ENCODE data around the gene FLRT3.

Gene FLRT3

DNA sequence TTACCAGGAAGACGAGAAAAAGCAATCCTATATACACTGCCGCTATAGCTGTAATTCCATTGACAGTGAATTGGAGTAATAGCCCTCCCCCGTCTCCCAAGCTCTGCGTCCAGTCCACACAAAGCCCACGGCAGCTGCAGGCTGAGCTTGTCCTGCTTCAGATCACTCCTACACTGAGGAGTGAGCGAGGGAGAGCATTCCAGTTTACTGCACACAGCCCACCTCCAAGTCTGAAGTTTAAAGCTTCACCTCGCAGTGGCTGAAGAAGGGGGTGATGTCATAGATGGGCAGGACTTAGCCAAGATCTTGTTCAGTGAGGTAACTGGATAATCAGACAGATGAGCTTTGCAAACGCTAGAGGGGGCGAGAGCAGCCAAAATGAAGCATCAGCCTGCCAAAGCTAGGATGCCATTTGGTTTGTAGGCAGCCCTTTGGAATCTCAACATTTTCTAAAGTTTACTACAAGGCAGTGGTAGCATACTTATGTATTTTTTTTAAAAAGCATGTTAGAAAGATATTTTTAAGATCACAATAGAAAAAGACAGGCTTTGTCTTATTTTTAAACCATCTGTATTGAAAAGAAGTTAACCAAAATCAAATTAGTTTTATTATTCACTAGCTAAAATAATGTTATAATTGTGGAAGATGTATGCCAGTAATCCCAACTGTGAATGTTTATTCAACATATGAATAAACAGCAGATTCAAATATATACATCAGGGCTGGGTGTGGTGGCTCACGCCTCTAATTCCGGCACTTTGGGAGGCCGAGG, at the start of gene FLRT3:
Gene FLRT3 (minus strand): TSS at position 213 of the 772 bp plus-strand sequence. CDS start 10,106 bp downstream, outside the sequence.
- no peak for DNase-seq

- DNase-seq, result no peak
Observed at GRCh38 chr20:14386726-14387125, 49.3 kb upstream of the FLRT3 start.

DNA sequence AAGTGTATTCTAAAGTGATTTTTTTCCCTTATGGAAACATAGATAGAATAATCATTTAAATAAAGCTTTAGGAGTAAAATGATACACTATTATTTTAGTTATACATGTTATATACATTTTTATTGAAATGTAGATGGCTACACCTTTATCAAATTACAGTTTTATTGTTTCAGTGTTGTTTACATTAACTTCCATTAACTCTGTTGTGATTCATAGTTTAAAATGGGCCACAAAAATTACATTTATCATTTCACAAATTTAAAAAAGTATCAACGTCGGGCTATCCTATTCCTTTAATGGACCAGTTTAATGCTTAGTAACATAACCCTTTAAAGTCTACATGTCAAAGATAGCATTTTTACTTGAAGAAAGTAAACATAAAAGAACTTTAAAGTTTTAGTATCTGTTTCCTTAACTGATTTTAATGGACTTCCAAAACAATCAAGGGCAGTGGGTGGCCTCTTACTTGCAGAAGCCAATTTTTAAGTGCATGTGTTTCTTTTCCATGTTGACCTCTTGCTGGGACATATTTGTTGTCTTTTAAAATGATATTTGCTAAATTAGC, 47.8 kb upstream of the FLRT3 start:
- DNase-seq, result no peak

DNA sequence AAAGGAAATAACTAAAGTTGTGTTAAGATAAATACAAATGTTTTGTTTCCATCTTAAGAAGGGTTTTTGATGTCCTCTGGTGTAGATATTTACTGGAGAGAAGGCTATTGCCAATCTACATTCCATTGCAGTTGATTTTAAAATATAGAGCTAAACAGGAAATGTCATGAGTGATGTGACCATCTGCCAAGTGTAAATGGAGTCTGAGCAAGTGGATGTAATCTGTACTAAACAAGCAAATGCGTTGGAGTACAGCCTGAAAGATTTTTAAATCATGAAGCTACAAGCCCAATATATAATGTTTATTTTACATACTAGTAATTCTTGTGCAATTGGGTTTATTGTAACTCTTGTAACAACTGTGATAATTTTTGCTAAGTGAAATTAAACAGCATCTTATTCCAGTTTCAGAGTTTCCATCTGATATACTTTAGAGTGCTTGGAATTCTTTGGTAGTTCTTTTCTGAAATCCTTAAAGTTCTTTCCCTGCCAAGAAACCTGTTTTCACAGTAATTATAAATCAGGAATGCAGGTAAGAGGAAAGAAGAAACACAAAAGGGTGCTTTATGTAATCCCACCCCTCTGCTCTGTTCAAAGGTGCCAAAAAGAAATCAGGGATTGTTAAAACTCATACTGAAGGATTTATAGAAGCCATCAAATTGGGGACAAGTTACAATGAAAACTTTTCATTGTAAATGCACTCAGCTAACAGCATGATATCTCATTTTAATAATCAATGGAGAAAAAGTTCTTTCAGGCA, 47.2 kb upstream of the FLRT3 start:
- DNase-seq, result no peak

- no peak for DNase-seq
Observed at GRCh38 chr20:14383335-14383734, 45.9 kb upstream of the FLRT3 start.

- DNase-seq, result no peak
Observed at GRCh38 chr20:14378326-14378725, 40.9 kb upstream of the FLRT3 start.

DNA sequence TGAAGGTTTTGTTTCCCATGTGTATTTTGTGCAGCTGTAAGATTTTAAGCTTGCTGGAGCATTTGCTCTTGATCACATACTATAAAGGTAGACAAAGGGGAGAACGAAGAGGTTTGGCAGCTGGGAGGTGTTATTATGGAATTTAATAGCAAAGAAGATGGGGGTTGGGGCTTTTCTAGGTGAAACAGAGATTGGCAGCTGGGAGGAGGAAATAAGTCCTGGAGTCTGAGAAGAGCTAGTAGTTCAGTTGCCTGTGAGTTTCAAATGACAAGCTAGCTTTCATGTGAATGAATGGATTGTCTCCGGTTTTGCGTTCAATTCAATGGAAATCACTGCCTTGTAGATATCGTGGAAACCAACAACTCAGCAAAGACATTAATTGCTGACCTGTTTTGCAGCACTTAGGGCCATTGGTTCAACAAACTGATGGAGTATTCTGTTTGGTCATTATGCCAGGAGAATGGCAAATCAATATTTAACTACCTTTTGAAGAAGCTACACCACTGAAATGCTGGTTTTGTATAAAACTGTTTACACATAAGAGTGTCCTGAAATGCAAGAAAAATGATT, 38.1 kb upstream of the FLRT3 start:
- DNase-seq, result no peak

- DNase-seq, result no peak
Observed at GRCh38 chr20:14374196-14374595, 36.8 kb upstream of the FLRT3 start.

GRCh38 chr20:14361509-14362345, 24.3 kb upstream of the FLRT3 start:
- no peak for DNase-seq

DNA sequence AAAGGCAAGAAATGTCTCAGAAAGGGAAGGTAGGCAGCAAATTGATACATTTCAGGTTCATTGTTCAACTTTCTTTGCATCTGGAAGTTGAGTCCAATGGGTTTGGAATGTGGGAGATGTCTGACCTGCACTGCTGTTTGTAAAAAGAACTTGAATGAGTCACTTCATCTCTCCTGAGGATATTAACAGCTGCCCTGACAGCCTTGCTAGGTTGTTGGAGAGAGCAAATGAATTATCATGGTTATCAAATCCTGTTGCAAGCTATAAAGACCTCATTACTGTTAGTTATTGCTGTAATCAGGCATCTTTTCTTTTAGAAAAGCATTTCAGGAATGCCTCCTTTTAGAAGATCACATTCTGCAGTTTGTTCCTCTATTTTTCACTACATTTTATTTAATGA, 23.0 kb upstream of the FLRT3 start:
- DNase-seq, result no peak

GRCh38 chr20:14355791-14356190, 18.4 kb upstream of the FLRT3 start:
- DNase-seq, result no peak

- no peak for DNase-seq
Observed at GRCh38 chr20:14344746-14345145, 7.3 kb upstream of the FLRT3 start.

- no peak for DNase-seq
Observed at GRCh38 chr20:14343491-14344065, 6.2 kb upstream of the FLRT3 start.

DNA sequence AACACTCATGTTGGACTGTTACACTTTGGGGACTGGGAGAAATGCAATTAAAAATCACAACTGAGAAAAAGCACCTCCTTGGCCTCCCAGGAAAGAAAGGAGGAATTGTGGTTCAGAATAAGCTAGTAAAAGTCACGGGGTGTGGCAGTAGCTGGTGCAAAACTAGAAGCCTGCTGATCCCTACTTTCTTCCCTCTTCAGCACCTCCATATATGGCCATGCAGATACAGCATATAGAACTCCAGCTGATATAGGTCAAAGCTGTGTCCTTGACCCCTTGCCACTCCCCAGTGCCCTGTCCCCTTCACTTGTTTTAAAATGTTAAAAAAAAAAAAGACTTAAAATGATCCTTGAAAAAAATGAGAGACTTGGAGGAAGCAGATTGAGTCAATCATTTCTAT, 5.5 kb upstream of the FLRT3 start:
- DNase-seq, result no peak

GRCh38 chr20:14341801-14342200, 4.4 kb upstream of the FLRT3 start:
- DNase-seq, result no peak

DNA sequence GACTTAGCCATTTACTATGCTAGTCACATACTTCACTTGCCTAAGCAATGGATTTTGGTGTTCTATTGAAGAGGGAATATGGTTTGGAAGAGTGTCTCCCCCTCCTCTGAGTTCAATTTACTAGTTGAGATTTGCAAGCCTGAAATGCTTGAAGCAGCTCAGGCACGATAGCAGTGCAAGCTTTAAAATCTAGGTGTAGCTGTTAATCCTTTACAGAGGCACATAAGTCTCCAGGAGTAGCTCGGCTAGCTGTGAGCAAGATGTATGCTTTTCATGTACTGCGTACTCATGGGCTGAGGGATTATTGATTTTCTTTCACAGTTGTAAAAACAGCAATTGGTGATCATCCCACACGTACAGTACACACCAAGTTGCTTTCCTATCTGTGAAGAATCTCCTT, 726 bp downstream of the FLRT3 start:
- DNase-seq, result no peak

GRCh38 chr20:14335052-14335451, 2.4 kb downstream of the FLRT3 start:
- no peak for DNase-seq

- no peak for DNase-seq
Observed at GRCh38 chr20:14334306-14334930, 3.0 kb downstream of the FLRT3 start.

DNA sequence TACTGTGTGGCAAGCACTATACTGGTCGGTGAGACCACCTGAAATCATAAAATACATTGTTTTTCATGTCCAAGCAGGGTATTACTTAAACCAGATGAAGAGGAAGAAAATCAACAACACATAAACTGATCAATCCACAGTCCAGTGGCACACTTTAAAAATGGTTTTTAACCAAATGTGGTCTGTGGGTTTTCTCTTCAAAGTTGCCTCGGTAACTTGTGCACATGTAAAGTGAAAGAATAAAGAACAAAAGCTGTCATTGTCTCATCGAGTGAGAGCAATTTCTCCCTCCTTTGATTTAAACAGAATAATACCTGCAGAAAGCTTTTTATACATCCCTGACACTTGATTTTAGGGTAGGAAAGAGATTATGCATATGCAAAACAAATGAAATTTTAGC, 3.7 kb downstream of the FLRT3 start:
- DNase-seq, result no peak

DNA sequence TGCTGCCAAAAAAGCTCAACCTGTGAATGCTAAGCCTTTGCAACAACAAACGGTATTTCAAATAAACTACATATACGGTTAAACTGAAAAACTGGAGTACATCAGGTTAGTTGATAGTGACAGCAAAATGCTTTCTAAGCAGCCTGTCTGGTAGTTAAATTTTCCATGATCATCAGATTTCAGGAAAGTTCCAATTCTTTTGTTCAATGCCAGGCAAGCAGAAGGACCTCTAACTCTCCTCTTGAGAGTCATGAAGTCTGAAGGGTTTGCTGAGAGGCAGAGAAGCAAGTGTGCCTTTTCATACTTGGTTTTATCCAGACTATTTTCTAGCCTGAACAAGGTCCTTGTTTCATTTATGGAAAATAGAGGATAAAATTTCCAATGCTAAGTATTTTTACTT, 4.5 kb downstream of the FLRT3 start:
- no peak for DNase-seq

GRCh38 chr20:14331646-14332045, 5.8 kb downstream of the FLRT3 start:
- no peak for DNase-seq

DNA sequence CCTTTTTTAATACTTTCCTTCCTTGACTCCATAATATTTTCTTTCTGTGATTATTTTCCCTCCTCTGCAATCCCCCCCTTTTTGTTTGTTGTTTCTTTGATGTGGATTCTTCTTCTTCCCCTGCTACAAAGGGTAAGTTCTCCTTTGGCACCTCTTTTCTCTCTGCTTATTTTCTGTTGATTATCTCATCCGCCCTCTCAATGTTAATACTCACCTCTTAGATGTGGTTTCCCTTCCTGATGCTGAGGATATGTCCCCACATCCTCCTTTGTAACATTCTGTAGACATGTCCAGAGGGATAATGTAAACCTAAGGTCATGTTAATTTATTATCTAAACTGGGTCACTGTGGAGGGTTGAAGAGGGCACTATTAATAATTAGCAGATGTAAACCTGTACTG, 17.7 kb downstream of the FLRT3 start:
- no peak for DNase-seq
